Cortex of kidney (tissue), 1 donor: ENCODE measurements around the gene SHISA5.
"Not testable (repeated sequence)": the region's sequence is repeated elsewhere in the genome, so short reads cannot be mapped to it uniquely, and the experiment has no call there.

Source experiments
- DNase-seq: peaks from one replicate; lab custom pipeline; 2025; lab: John Stamatoyannopoulos, UW

The SHISA5 gene

DNA sequence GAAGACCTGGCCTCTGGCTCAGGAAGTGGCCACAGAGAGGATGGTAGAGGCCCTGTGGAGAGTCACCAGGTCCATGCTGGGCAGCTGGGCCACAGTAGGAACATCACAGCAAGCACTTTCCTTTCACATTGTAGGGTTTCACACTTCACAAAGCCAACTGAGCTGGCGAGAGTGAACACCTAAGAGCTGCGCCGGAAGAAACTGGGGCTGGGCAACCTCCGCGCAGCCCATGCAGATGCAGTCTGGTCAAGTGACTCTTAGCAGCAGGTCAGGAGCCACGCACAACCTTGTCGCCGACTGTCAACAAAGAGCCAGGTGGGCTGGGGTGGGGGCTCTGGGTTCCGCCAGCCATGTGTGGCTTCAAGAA lies 15.3 kb upstream of the SHISA5 start:
- no peak for DNase-seq

GRCh38 chr3:48518638-48519276 lies 14.8 kb upstream of the SHISA5 start:
- no peak for DNase-seq

DNA sequence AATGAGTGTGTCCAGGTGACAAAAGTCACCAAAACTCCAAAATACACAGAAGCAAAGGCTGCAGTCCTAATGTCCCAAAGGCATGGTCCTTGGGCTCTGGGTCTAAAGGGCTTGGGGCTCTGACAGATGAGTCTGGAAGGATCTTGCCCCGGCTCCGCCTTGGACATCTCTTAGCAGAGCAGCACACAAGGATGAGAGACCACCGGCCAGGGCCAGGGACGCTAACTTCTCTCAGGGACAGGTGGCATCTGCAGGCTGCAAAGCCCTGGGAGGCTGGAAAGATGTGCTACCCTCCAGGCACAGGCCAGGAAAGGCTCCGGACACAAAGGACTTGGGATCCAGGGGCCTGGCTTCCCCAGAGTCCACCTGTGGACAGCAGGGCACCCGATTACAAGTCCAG lies 14.1 kb upstream of the SHISA5 start:
- no peak for DNase-seq

DNA sequence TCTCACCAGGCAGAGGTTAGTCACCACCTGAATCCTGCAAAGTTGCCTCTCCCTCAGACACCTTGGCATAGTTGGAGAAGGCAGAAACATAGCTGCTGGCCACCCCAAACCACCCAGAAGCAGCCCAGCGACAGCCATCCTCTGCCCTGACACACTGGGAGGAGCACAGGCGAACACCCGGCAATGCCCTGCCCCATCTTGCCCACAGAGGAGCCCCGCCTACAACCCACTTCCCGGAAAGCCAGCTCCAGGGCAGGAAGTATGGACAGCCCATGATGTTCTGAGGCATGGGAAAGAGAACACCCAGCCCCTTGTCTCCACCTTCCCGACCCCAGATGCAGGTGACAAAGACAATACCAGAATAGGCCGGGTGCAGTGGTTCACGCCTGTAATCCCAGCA lies 12.6 kb upstream of the SHISA5 start:
- DNase-seq: no peak

DNA sequence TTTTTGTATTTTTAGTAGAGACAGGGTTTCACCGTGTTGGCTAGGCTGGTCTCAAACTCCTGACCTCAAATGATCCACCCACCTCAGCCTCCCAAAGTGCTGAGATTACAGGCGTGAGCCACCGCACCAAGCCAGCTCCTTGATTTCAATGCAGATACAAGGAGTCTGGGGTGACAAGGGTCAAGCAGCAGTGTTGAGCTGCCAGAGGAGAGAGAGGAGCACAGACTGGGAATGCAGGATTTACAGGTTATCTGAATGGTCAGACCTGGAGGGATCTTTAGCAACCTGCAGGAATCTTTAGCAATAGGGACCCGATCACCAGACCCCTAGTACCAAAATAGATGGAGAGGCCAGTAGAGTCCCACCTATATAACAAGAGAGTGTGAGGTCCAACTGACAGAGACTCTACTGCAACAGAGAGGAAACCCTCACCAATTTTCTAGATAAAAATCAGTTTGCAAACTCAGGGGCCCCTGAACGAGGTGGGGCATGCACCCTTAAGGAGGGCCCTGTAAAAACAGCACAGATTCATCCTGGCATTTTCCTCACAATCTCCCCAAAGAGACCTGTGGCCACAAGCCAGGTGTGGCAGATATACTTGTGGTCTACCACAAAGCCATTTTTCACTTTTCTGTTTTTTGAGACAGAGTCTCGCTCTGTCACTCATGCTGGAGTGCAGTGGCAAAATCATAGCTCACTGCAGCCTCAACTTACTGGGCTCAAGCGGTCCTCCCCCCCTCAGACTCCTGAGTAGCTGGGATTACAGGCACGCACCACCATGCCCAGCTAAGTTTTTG lies 10.7 kb upstream of the SHISA5 start:
- DNase-seq: no peak

- DNase-seq: no peak
These were observed 7.6 kb upstream of the SHISA5 start for GRCh38 chr3:48511551-48511950.

GRCh38 chr3:48507256-48508061 lies 3.5 kb upstream of the SHISA5 start:
- no peak for DNase-seq

- DNase-seq: no peak
These were observed 2.1 kb upstream of the SHISA5 start for GRCh38 chr3:48505968-48506504.

- no peak for DNase-seq
These were observed 1.2 kb upstream of the SHISA5 start for GRCh38 chr3:48505146-48505545.

DNA sequence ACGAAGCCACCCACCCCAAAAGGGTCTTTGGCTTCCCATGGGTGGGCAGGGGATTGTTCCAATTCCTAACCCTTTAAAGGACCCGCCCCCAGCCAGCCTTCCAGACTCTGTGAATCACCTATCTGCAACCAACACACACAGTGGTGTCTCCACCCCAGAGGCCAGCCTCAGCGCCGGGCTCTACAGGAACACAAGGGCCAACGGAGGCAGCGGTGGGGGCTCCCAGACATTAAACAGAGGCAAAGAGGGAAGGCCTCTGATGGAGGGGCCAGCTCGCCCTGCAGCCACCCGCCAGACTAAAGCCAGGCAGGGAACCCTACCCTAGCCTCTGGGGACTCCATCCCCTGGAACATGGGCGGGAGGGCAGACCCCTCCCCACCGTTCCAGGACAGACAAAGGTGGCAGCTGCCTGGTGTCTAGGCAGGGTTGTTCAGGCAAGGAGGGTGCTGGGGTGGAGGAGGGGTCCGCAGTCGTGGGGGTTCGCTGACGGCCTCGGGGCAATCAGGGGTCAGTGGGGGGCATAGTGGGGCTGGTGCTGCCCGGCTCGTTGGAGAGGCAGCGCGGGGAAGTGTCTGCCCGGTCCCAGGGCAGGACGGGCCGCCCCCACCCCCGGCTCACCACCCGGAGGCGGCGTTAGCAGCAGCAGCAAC lies 448 bp downstream of the SHISA5 start:
- DNase-seq: no peak

DNA sequence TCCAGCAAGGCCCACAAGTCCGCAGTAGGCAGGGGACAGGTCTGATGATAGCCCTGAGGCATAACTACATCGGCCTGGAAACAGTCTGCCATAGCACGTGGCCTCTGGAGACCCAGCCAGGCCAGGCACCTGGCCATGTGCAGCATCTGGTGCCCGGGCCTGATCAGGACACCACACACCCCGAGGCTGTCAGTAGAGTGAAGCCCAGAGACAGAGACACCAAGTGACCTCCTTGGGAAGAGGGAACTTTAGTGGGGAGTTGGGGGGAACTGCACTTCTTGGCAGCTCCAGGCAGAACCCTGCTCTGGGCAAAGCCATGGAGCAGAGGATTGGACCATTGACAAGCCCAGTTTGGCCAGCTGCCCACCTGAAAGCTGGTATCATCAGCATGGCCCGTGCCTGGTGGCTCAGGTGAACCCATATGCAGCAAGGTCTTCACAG lies 1.2 kb downstream of the SHISA5 start:
- DNase-seq: no peak

- DNase-seq: no peak
These were observed 1.9 kb downstream of the SHISA5 start for GRCh38 chr3:48502121-48502520.

GRCh38 chr3:48501196-48501595 lies 2.8 kb downstream of the SHISA5 start:
- no peak for DNase-seq

- DNase-seq: no peak
These were observed 3.3 kb downstream of the SHISA5 start for GRCh38 chr3:48500656-48501055.

DNA sequence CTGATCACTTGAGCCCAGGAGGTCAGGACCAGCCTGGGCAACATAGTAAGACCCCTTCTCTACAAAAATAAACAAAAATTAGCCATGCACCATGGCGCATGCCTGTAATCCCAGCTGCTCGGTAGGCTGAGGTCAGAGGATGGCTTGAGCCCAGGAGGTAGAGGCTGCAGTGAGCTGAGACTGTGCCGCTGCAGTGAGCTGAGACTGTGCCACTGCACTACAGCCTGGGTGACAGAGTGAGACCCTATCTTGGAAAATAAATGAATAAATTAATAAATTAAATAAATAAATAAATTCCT lies 10.8 kb downstream of the SHISA5 start:
- no peak for DNase-seq

GRCh38 chr3:48492461-48493202 lies 11.3 kb downstream of the SHISA5 start:
- DNase-seq: no peak

DNA sequence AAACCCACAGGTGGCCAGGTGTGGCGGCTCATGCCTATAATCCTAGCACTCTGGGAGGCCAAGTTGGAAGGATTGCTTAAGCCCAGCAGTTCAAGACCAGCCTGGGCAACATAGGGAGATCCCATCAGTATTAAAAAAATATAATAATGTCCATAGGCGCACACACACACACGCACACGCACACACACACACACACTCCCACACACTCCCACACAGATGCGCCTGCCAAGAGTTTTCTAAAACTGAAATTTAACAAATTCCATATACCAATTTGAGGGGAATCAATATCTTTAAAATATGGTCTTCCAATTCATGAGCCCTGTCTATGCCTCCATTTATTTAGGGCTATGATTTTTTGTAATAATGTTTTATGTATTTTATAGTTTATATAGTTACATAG lies 17.0 kb downstream of the SHISA5 start:
- DNase-seq: no peak

GRCh38 chr3:48482822-48483221 lies 21.2 kb downstream of the SHISA5 start:
- DNase-seq: not testable (repeated sequence)

GRCh38 chr3:48480891-48481290 lies 23.1 kb downstream of the SHISA5 start:
- not testable (repeated sequence) for DNase-seq

- no peak for DNase-seq
These were observed 25.1 kb downstream of the SHISA5 start for GRCh38 chr3:48478626-48479555.
